NCI-H446 treated with DMSO at 0.1 percent for 48 hours (cell line): ENCODE results near the gene EXOC3L1.

ENCODE experiments used
- DNase-seq: peaks from one replicate; lab custom pipeline; 2025; lab: John Stamatoyannopoulos, UW

EXOC3L1 gene

DNA sequence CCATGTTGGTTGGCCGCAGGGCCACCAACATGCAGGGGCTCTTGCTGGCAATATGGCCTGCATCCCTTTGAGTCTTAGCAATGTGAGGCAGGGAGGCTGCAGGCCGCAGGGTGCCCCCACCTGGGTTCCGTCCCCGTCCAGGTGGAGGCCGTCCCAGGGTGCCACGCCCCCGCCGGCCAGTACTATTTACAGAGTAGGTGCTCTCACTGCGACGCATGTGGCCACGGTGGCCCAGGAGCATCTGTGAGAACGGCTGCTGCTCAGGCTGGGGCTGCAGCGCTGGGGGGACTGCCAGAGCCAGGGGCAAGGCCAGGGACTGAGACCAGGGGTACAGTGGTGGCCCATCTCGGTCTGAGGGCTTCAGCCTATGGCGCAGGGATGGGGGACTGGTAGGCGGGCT is 9.8 kb downstream of the EXOC3L1 start:
- DNase-seq: no peak

- no peak for DNase-seq
These were observed 10.4 kb downstream of the EXOC3L1 start for GRCh38 chr16:67179421-67180080.

DNA sequence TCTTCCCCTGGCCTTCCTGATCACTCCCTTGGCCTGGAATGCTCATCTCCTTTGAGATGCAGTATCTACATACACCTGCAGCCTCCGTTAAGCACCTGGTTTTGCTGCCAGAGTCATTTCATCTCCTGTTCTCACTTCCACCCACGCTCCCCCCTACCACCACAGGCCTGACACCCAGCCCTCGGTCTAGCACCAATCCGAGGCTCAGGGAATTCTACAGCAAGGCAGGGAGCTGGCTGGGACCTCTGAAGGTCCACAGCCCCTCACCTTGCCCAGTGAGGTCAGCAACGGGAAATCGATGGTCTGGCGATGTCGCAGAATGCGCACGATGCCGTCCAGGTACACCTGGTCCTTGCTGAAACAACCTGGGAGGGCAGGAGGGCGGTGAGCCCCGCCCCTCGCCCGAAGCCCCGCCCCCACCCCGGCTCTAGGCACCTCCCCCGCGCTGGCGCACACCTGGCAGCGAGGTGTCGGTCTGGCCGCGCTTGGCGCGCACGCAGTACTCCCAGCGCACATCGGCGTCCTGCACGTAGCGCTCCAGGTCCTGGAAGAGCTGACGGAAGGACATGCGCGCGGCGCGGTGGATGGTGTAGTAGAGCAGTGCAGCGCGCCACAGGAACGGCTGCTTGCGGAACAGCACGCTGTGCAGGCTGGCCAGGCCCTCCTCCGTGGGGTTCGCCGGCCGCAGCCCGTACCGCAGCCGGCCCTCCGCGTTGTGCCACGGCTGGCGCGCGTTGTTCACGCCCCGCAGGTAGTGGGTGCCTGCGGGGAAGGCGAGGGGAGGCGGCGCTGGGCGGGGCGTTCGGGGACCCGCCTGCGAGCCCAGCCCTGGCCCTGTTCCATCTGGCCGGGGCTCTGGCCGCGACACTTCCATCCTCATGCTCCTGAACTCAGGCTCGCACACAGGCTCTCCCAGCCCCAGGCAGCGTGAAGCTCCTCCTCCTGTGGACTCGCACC is 11.9 kb downstream of the EXOC3L1 start:
- DNase-seq: no peak

GRCh38 chr16:67176662-67177061 is 13.3 kb downstream of the EXOC3L1 start:
- no peak for DNase-seq

- DNase-seq: no peak
These were observed 15.2 kb downstream of the EXOC3L1 start for GRCh38 chr16:67174706-67175231.

DNA sequence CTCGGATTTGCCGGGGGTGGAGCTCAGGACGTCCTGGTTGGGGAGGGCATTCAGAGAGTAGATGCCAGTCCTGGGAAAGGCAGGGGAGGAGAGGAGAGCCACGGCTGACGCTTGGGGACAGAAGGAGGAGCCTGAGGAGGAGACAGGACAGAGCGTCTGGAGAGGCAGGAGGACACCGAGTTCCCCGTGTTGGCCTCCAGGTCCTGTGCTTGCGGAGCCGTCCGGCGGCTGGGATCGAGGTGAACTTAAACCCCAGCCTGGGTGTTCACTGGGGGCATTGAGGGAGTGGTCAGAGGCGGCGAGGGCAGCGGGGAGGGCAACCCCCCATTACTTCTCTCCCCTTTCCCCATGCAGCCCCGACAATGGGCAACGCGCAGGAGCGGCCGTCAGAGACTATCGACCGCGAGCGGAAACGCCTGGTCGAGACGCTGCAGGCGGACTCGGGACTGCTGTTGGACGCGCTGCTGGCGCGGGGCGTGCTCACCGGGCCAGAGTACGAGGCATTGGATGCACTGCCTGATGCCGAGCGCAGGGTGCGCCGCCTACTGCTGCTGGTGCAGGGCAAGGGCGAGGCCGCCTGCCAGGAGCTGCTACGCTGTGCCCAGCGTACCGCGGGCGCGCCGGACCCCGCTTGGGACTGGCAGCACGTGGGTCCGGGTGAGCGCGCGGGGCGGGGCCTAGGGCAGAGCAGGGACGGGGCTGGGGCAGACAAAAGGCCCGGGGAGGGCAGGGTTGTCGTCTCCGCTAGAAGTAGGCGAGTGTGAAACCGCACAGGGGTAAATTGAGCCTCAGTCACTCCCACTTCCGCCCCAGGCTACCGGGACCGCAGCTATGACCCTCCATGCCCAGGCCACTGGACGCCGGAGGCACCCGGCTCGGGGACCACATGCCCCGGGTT is 15.9 kb downstream of the EXOC3L1 start:
- no peak for DNase-seq

GRCh38 chr16:67173323-67173722 is 16.6 kb downstream of the EXOC3L1 start:
- no peak for DNase-seq

DNA sequence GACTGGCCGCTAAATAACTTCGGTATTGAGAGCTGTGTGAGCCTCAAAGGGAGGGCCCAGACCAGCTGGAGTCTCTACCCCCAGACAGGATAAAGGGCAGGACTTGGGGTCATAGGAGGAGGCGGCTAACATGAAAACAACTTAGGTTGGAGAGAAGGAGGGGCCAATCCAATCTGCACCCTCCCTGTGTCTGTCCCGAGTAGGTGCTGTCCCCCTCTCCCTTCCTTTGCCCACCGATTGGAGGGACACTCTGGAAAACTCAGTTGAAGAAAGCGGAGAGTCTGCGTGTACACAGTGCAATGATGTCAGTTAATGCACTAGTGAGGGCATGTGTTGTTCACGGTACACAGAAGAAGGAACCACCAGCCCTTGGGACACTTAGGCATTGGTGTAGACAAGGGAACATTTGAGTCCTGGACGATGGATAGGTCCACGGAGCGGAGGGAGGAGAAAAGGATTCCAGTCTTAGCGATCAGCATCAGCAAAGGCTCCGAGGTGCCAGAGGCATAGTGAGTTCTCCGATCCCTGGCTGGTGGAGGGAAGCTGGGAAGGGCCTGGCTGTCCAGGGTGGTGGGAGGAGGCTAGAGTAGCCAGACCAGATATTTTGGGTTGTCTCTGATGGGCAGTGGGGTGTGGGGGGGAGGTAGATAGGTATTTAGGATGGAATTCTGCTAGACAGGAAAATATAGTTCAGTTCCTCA is 18.8 kb downstream of the EXOC3L1 start:
- no peak for DNase-seq

DNA sequence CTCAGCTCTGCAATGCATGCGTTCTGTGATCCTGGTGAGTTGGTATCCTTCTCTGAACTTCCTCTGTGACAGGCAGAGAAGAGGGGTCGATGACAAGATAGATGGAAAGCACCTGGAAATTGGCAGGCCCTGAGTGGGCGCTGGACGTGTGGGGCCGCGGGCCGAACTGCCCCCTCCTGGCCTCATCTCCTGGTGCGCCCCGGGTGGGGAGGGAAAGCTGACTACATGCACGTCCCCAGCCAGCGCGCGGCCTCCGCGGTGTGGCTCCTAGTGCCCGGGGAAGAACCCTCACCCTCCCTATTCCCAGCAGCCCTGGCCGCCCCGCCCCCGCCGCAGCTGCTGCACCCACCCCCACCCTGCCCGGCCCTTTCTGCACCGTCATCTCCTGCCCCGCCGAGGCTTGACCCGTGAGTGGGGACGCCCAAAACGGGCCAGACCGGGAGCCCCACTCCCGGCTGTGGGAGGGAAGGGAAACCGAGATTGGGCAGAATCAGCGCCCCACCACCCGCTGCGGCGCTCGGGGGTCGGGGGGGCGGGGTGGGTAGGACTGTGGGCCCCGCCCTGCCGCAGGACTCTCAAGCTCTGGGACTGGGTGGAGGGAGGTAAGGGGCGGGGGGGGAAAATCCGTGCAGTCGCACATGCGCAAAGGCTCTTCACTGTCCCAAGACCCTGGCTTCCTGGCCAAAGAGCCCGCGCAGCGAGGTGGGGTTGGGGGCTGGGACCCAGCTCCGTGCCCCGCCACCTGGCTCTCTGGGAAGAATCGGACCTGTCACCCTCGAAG is 19.6 kb downstream of the EXOC3L1 start, which contains the start of gene NOL3:
NOL3 (plus strand) TSS at position 371 of the 781 bp plus-strand sequence.
- DNase-seq: peak; percentile 24

- DNase-seq: no peak
These were observed 20.2 kb downstream of the EXOC3L1 start for GRCh38 chr16:67169642-67170167.

DNA sequence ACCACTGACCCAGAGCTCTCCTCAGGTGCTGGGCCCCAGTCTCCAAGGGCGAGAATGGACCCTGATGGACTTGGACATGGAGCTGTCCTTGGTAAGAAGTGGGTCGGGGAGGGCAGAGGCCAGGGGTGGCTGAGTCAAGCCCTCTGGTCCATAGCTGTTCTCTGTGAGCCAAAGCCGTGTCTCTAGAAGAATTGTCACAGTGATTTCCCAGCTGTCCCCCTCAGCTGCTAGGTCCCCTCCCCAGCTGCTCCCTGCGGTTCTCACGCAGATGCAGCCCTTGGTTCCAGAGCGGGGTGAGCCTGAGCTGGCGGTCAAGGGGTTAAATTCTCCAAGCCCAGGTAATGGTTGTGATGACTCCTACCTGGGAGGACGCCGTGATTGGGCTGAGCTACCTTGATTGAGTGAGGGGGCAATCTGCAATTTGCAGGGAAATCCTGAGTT is 20.9 kb downstream of the EXOC3L1 start:
- DNase-seq: no peak

GRCh38 chr16:67167588-67167987 is 22.3 kb downstream of the EXOC3L1 start:
- DNase-seq: no peak

DNA sequence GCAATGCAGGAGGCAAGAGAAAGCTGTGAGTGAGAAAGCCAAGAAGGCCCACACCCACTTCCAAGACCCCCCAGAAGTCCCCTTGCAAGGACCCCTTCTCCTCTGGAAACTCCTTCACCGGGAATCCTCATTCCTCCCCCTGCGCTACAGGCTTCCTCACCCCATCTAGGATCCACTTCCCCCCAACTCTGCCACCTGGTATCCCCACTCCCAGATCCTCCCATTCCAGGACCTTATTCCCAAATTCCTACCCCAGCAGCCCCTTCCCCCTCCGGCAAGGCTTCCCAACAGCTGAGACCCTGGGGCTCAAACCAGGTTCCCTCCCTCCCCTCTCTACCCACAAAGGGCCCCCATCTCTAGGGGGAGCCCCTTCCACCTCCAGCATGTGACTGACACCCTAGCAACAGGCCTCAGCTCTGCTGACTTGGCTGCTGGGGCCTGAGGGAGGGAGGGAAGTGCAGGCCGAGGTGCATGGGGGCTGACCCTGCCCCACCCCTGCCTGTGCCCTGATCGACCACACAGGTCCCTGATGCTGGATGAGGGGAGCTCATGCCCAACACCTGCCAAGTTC is 23.3 kb downstream of the EXOC3L1 start:
- no peak for DNase-seq

- DNase-seq: no peak
These were observed 23.8 kb downstream of the EXOC3L1 start for GRCh38 chr16:67166110-67166547.

DNA sequence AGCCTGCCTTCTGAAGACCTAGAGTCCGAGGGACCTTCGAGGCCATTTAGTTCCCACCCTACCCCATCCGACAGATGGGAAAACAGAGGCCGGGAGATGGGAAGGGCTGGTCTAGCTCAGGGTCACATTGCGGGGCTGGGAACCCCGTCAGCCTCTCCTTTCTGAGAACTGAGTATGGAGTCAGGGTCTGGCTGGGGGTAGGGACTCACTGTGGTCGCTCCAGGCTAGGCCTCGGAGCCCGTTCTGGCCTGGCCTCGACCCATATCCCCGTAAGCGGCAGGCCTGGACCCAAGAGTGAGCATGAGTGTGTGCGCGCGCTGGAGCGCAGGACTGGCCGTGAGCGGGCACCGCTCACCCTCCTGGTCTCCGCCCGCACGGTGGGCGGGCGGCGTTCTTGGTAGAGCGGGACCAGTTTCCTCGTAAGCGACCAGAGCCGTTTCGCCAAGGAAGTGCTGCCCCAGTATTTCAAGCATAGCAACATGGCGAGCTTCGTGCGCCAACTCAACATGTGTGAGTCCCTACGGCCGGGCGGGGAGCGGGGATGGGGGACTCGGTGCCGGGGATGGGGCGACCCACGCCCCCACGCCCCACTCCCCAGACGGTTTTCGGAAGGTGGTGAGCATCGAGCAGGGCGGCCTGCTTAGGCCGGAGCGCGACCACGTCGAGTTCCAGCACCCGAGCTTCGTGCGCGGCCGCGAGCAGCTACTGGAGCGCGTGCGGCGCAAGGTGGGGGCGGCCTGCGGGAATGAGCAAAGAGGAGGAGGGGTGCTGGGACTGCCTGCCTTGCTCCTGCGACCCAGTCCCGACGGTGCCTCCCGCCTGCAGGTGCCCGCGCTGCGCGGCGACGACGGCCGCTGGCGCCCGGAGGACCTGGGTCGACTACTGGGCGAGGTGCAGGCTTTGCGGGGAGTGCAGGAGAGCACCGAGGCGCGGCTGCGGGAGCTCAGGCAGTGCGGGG is 24.5 kb downstream of the EXOC3L1 start:
- no peak for DNase-seq

- no peak for DNase-seq
These were observed 25.3 kb downstream of the EXOC3L1 start, which contains the start of gene HSF4 for GRCh38 chr16:67164599-67165061. TSS of gene HSF4 (plus strand) at chr16:67164745. CDS start at chr16:67164812, 67 bp downstream.

DNA sequence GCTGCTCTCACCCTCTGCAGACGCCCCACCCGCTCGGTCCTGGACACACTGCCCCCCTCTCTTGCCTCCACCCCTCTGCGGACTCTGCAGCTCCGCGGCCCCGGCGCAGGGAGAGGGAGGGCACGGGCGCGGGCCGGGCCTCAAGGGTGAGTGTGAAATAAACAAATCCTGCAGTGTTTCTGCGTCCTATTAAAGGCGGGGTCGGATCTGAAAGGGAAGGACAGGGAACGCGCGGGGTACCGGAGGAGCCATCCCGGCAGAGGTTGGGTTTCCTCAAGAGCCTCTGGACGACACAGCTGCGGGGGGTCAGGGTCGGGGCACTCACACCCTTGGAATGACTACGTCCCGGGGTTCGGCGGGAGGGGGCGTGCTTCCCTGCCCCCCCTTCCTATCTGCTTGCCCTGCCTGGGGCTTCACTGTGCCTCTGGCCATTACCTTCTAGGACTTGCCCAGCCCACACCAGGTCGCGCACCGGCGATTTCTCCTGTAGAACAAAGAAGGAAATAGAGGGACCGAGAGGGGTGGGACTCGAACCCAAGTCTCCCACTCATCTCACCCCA is 25.9 kb downstream of the EXOC3L1 start:
- no peak for DNase-seq
